ENCODE measurements around the gene PLAAT2.
"Not testable (repeated sequence)": the region's sequence is repeated elsewhere in the genome, so short reads cannot be mapped to it uniquely, and the experiment has no call there.

Gene PLAAT2

DNA sequence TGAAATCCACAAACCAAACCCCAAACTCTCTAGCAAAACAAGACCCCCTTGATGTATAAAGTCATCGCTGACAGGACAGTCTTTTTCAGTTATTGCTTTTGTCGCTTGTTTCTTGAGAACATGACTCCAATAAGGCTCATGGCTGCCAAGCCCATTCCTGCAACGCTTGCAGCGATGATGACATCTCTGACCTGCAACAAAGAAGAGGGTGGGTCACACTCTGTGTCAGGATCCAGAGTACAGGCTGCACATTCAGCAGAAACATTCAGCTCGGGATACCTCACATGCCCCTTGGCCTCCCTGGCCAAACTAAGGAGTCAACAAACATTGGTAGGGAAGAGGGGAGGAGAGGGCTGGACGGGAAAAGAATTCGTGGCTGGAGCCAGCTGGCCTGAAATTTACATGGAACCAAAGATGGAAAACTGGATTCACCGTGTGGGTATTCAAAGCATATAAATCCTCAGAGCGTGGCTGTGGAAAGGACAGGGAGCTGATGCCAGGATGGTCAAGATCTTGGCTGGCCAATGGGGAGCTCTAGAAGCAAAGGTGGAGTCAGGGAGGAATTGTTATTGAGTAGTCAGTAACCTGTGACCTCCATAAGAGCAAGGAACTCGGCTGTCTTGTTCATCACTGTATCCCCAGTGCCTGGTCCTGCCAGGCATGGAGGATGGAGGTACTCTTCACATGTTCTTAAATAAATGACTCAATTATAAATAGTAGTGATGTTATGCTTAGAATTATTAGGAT lies 11.8 kb upstream of the PLAAT2 start:
- DNase-seq = no peak

DNA sequence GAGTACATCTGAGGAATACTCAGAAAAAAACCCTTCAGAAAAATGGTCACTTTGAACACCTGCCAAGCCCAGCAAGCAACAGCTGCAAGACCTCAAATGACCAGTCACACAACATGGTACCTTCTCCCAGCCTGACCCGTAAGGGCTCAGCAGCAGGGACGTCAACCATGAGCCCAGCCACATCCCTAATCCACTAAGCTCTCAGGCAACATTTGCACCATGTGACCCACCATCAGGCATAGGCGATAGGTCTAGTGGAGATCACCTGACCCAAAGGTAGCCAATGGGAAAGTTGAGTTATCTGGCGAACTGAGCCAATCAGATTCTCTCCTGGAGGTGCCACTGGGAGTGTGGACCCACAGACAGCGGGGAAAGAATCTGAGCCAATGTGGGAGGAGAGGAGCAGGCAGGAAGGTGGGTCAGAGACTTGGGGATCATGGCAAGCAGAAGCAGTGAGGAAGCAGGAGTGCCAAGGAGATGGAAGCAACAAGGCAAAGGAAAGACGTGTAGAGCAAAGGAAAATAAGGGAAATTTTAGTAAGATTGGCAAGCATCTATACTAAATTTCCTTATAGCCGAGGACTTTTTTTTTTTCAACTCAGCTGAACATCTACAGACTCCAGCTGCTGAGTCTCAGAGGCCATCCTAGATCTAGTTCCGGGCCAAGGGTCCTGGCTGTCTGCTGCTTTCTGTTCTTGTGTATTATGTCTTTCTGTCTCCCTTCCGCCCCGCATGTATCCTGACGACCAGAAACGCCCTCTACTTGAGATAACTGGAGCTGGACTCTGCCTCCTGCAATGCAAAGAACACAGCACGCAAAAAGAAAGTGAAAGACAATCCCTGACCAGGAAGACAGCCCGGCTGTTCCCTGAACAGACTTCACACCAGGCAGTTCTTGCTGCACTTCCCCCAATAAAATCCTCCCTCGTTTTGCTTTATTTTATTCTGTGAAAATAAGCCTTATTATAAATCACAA lies 11.0 kb upstream of the PLAAT2 start:
- no peak for DNase-seq

DNA sequence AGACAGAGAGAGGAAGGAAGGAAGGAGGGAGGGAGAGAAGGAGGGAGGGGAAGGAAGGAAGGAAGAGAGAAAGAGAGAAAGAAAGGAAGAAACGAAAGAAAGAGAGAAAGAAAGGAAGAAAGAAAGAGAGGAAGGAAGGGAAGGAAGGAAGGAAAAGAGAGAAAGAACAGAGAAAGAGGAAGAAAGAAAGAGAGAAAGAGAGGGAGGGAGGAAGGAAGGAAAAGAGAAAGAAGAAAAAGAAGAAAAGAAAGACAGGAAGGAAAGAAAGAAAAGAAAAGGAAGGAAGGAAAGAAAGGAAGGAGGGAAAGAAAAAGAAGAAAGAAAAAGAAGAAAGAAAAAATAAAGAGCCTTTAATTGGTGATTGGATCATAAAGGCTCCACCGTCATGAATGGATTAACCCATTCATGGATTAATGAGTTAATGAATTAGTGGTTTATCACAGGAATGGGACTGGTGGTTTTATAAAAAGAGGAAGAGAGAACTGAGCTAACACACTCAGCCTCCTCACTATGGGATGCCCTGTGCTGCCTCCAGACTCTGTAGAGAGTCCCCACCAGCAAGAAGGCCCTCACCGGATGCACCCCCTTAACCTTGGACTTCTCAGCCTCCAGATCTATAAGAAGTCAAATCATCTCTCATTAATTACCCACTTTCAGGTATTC lies 9.0 kb upstream of the PLAAT2 start:
- DNase-seq = no peak

DNA sequence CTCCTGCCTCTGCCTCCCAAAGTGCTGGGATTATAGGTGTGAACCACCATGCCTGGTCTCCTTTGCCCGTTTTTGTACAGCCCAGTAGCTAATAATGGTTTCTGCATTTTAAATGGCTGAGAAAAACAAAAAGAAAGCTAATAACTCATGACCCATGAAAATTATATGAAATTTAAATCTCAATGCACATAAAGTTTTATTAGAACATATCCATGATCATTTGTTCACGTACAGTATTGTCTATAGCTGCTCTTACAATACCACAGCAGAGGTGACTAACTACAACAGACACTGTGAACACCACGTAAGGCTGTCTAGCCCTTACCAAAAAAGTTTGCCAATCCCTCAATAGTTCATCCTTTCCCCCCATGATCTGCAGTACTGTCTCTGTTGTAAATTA lies 6.4 kb upstream of the PLAAT2 start:
- no peak for DNase-seq

DNA sequence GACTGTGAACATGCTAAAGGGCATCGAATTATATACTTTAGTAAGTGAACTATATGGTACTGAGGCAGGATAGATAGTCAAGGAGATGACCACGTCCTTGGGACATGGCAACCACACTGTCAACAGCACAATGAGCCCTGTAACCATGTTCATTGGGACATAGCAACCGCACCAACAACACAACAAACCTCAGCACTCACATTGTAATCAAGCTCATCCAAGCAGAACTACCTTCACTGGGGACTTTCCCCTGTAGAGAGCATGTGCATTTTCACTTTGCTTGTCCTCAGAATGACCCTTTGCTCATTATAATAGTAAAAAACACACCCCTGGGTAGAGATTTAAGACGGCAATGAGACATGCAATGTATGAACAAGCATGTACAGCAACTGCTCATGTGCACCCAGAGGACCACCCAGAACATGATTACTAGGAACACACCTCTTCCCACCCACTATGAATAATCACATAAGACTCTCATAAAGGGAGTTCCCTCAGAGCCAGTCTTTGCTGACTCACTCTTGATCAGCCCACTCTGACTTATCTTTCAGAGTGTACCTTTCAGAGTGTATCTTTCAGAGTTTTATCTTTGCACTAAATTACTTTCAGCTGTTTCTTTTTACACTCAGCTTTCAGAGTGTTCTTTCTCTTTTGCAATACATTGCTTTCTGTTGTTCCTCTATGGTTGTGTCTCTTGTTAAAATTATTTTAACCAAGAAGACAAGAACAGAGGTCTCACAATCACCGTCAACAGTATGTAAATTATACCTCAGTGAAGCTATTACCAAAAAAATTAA lies 4.1 kb upstream of the PLAAT2 start:
- no peak for DNase-seq

DNA sequence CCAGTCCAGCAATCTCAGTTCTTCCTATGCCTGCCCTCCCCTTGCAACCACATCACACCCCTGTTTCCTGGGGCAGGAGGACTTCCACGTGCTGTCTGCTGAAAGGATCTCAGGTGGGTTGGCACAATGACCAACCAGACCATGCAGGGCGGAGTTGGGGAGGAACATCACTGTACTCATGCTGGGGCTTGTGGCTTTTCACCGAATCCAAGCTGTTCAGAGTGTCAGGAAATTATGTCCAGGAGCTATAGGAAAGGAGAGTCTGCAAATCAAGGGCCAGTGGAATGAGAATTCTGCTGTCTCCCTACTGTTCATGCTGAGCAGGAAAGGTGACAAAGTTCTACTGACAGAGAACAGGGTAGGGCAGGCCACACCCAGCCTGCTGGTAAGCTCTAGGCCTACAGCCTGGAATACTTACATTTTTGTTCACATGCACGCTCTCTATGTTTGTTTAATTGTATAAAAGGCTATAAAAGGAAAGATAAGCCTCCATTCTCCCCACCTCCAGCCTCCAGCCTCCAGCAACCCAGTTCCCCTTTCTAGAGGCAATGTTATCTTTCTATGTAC lies 1.7 kb upstream of the PLAAT2 start:
- DNase-seq = no peak

DNA sequence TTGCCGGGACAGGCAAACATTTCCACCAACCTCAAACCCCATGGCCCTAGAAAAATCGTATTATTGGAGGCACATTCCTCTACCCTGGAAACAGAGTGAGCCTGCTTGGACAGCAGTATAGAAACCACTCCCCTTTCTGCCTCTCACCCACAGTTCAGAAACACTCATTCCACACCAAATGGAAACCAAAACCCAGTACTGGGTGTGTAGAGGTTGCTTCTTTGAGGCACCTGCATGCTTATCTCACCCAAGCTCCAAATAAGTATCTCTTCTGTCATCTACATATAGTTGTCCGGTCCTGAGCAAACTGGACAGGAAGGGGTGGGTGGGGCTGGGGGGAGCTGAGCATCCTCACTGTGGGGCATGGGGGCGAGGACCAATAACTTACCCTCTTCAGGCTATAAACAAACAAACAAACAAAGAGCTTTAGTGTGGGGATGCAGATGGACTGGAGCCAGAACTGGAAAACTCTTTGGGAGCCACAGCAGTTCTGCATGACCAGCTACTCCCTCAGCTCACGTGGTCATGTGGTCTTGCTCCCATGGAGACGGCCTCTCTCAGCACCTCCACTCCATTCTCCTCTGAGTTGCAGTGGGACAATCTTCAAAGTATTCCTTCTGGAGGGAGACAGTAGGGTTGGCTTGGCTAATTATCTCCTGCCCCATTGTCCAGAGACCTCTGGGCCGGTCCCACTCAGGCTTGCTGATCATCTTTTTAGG lies 1.0 kb upstream of the PLAAT2 start:
- no peak for DNase-seq

DNA sequence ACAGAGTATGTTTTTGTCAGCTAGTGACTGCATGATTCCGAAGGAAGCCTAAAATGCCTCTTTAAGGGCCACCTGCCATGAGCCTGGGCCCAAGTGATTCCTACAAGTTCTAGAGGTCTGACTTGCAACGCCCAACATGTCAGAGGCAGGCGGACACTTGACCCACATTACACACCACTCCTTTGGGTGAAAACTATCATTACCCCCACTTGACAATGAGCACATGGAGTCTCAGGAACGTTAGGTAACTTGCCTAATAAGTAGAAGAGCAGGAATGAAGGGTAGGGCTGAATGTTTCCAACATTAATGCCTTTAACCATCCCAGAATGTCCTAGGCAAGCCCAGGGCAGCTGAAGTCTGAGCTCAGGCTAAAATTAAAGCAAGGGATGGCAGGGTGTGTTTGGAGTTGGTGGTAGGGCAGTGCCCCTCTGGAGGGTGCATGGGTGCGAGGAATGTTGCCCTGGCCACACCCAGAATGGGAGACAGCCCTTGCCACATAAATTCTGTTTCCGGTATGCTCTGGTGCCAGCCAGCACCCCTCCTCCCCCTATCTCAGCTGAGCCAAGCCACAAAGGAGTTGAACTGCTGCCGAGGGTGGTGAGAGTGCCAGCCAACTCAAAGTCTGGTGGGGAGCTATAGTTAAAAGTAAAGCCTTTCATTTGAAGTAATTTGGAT lies 2.5 kb downstream of the PLAAT2 start:
- no peak for DNase-seq

DNA sequence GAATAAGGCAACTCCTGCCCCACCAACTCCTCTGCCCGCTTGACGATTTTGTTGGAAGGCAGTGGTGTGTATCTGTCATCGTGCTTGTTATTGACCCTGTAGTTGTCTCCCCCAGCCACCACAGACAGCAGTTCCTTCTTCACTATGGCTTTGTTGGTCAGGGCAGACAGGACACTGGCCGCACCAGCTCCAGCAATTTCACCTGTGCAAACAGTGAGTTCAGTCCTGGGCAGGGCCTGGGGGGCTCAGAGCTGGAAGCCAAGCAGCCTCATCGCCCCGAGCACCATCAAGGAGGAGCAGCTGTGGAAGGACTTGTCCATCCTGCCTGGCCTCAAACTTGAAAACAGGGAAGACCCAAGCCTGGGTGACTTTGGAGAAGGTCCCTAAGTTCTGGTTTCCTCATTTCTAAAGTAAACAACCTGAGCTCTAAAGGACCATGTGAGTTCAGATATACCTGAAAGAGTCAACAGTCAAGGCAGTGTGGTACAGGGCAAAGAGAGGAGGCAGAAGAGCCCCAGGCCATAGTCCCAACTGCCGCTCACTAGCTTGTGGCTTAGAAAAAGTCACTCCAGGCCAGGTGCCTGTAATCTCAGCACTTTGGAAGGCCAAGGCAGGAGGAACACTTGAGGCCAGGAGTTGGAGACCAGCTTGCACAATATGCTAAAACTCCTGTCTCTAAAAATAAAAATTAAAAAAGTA lies 4.6 kb downstream of the PLAAT2 start:
- no peak for DNase-seq

DNA sequence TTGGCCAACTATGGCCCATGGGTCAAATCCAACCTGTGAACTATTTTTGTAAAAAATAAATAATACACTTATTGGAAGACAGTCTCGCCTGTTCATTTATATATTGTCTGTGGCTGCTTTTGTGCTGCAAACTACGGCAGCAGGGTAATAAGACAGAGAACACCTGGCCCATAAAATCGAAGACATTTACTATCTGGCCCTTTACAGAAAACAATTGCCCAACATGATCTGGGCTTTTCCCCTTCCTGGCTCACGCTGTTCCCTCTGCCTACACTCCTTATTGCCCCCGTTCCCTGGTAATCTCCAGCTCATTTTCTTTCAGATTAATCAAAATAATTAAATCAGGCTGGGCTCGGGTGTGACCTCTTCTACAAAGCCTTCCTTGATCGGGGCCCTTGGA lies 5.6 kb downstream of the PLAAT2 start:
- no peak for DNase-seq

DNA sequence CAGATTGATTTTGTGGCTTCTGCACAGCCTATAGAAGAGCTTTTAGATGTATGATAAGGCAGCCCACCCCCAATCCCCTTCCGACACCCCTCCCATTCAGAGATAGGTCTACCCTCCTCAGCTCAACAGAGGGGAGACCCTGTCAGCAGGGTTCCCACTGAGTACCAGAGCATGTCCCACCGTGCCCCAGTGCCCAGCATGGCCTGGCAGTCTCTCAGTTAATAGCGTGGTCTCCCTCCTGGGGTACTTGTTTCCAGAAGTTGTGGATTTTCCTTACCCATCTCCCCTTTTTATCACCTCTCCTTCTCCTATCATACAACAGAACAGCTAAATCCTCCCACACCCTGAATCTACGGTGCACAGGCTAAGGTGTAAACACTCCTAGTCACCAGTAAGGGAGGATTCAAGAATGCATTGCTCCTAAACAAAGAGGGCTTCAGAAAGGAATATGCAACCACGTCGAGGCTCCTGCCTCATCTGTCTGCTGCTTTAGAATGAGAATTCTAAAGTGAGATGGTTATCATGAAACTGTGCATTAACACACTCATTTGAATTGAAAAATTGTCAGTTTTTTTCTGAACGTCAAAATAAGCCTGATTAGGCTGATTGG lies 6.7 kb downstream of the PLAAT2 start:
- DNase-seq = no peak

DNA sequence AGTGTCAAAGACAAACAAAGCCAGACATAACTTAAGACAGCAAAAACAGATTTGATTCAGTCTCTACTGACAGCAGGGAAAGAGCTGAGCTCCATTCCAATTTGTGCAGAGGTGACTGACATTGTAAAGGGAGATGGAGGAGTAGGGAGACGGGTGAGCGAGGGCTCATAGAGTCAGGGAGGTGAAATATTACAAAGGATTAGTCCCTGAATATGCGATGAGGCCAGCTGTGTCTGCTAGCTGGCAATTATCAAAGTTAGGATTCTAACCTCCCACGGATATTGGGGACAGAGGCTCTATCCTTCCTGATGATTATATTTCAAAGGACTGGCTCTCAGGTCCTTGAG lies 8.3 kb downstream of the PLAAT2 start:
- no peak for DNase-seq

DNA sequence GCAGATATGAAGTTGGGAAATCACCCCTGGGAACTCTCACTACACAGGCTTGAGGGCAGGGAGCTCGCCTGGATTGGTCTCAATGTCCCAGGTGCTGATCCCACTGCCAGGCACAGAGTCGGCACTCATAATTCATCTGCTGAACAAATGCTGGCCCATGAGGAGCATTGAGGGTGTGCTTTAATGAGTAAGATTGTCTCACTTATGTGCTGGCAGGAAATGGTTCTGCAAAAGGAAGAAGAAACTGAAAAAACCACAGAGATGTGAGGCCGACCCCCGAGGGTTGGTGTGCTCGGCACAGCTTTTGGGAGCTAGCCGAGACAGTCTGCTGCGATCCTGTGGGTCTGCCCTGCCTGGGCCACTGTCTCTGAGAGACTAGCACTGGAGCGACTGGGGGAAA lies 9.4 kb downstream of the PLAAT2 start:
- DNase-seq = no peak

DNA sequence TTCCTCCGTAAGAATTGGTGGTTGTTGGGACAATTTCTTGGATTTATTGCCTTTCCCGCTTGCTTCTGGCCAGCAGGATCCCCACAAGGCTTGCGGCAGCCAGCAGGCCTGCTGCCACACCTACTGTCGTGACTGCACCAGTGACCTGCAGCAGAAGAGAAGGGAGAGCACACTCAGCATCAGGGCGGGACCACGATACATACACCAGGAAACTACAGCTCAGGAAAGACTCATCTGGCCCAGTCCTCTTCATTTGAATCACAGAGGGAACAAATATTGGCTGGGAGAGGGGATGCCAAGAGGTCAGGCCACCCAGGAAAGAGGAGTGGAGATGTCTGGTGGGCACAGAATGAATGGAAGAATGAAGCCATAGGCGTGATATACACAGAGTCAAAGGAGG lies 10.3 kb downstream of the PLAAT2 start:
- DNase-seq = no peak

DNA sequence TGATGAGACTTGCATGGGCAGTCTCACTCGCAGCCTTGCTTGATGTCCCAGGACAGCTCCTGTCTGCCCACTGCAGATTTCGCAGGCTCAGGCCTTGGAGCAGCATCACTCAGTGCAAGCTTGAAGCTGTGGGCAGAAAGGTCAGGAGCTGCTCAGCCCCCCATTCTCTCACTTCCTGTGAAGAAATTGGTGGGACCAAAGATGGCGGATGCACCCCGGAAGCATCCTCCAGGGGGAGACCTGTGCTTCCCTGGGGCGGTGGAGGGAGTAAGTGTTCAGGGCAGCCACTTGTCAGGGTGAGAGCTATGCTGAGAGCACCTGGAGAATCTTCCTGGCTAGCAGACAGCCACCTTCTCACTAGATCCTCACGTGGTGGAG lies 11.3 kb downstream of the PLAAT2 start:
- no peak for DNase-seq

DNA sequence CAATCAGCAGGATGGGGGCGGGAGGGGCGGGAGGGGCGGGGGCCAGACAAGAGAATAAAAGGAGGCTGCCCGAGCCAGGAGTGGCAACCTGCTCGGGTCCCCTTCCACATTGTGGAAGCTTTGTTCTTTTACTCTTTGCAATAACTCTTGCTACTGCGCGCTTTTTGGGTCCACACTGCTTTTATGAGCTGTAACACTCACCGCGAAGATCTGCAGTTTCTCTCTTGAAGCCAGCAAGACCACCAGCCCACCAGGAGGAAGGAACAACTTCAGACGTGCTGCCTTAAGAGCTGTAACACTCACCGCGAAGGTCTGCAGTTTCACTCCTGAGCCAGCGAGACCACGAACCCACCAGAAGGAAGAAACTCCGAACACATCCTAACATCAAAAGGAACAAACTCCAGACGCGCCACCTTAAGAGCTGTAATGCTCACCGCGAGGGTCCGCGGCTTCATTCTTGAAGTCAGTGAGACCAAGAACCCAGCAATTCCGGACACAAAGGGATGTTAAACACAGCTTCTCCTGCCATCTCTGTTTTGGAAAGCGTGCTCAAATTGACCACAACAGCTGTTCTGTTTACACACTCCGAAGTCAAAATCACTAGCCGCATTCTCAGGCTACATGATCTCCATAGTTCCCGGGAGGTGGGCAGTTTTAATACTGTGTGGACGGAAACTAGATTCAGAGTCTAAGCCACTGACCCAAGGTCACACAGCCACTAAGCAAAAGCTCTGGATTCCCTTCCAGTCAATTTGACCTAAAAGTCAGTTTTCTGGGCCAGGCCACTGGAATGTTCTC lies 11.9 kb downstream of the PLAAT2 start:
- no peak for DNase-seq

DNA sequence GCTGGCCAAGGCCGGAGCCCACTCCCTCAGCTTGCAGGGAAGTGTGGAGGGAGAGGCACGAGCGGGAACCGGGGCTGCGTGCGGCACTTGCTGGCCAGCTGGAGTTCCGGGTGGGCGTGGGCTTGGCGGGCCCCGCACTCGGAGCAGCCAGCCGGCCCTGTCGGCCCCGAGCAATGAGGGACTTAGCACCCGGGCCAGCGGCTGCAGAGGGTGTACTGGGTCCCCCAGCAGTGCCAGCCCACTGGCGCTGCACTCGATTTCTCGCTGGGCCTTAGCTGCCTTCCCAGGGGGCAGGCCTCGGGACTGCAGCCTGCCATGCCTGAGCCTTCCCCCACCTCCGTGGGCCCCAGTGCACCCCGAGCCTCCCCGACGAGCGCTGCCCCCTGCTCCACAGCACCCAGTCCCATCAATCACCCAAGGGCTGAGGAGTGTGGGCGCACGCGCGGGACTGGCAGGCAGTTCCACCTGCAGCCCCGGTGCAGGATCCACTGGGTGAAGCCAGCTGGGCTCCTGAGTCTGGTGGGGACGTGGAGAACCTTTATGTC lies 13.0 kb downstream of the PLAAT2 start:
- not testable (repeated sequence) for DNase-seq

DNA sequence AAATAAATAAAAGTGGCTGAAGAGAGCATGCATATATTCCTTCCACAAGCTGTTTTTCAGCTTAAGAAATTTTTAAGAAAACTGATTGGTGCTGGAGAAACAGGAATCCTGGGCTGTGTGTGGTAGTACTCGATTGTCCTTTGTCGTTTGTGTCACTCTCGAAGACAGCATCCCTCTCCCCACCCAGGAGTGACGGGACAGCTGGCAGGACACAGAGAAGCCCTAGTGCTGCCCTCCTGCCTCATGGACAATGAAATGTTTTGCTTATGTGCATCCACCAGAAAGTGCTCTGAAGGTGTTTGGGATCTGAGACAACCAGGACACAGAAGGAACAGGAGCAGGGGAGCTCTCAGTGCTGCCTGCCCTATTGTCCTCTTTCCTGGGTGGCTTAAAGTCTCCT lies 13.8 kb downstream of the PLAAT2 start:
- no peak for DNase-seq

DNA sequence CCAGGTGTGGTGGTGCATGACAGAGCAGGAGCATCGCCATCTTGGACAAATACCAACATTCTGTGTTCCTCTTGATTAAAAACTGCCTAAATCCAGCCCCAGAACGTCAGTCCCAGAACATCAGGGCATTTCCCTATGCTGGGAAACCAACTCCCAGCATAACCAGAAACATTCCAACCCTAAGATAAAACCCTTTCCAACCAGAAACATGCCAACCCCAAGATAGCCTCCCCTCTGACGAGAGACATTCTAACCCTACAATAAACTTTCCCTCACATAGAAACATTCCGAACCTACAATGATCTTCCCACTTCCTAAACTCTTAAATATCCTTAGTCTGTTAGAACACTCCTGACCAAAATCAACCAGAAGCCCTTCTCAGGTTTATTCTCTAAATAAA lies 15.0 kb downstream of the PLAAT2 start:
- DNase-seq = no peak

All from cerebellar nuclear complex (tissue), 1 donor.